Activated CD8-positive, alpha-beta T cell treated with anti-CD3 and anti-CD28 coated beads for 36 hours (primary cell): ENCODE data around the gene SND1. TPM values are rescaled to one million over a fixed set of nuclear protein-coding genes. Genes with fewer than 3 reads are reported as not detected.
A peak's percentile ranks its signal among the peaks of the same experiment; 100 is the strongest.

Experiments
- ATAC-seq: fragments of 200-7000 bp; cut with Tn5 transposase; one replicate; pipeline ENCODE4 v1.10.0; 2021; ENCODE audit warnings: mild to moderate bottlenecking, moderate library complexity
- CTCF ChIA-PET: fragments of 350-600 bp; sonication (Branson Sonifier 250); formaldehyde crosslinking; loops from one replicate; lab custom pipeline; 2021; ENCODE audit warnings: antibody characterized with exemption; lab: Charles Lee
- POLR2A ChIA-PET: fragments of 350-600 bp; sonication (Branson Sonifier 250); formaldehyde crosslinking; loops from one replicate; lab custom pipeline; 2021; ENCODE audit warnings: antibody characterized with exemption; lab: Charles Lee
- DNase-seq: peaks from one replicate; pipeline ENCODE4 v3.0.0-alpha.2; 2020
- H3K27ac Mint-ChIP-seq: one replicate; pipeline ENCODE4 v1.8.0; 2021; ENCODE audit warnings: mild to moderate bottlenecking, mixed read lengths
- H3K27me3 Mint-ChIP-seq: one replicate; pipeline ENCODE4 v1.8.0; 2021; ENCODE audit warnings: mixed read lengths
- H3K36me3 Mint-ChIP-seq: one replicate; pipeline ENCODE4 v1.8.0; 2021; ENCODE audit warnings: low read depth, mixed read lengths
- H3K4me1 Mint-ChIP-seq: one replicate; pipeline ENCODE4 v1.8.0; 2021; ENCODE audit warnings: low read depth, mixed read lengths
- H3K4me3 Mint-ChIP-seq: one replicate; pipeline ENCODE4 v1.8.0; 2021; ENCODE audit warnings: mild to moderate bottlenecking, moderate library complexity, mixed read lengths
- H3K9me3 Mint-ChIP-seq: one replicate; pipeline ENCODE4 v1.8.0; 2021; ENCODE audit warnings: mixed read lengths
- CTCF ChIP-seq: fragments of 200-600 bp; IDR thresholded peaks from one replicate; pipeline ENCODE4 v1.8.0; 2022; ENCODE audit warnings: antibody characterized with exemption, mild to moderate bottlenecking
- intact Hi-C: fragments of 100-400 bp; cut with micrococcal nuclease; formaldehyde crosslinking; loops from one replicate; pipeline ENCODE4 v1.10.0; 2022
- total RNA-seq, 2 experiments: library from RNA; stranded (reverse); gene quantifications; one replicate each; pipeline ENCODE4 v1.2.3, GENCODE V29; 2021

Gene SND1
- total RNA-seq, 2 experiments from 2014 or later: 206 to 208 TPM

- ChIA-PET CTCF (interaction anchor here (1.1 to 2.8 kb wide), 4 partner anchors 11 to 177 kb away, joined by 3 to 6 read pairs (median 4); no protein-coding TSS in a partner anchor), POLR2A (interaction anchor here (0.7 kb wide), 1 partner anchor 448 kb away, joined by 4 read pairs; no protein-coding TSS in a partner anchor)
- peak overlapping the region; percentile 21 for H3K4me3 Mint-ChIP-seq
- ATAC-seq (peak; percentile 24), DNase-seq (peak; percentile 47)
- peaks cover 13% of the 10 kb centered on the region for H3K36me3 Mint-ChIP-seq
- TF ChIP-seq CTCF: no peak
- peaks cover 1% of the 10 kb centered on the region for H3K27me3 Mint-ChIP-seq
- no peak overlapping the region for H3K27ac Mint-ChIP-seq
- intact Hi-C loops: loop anchor here (10.0 kb wide), 1 partner anchor 172 kb away; no protein-coding TSS in a partner anchor
- no peaks in the 10 kb centered on the region for H3K9me3 Mint-ChIP-seq
- H3K4me1 Mint-ChIP-seq: peaks cover 13% of the 10 kb centered on the region
These were observed 380.7 kb downstream of the SND1 start for GRCh38 chr7:128032605-128033235.

GRCh38 chr7:128033246-128033645, 381.3 kb downstream of the SND1 start:
- no peak overlapping the region for H3K27ac Mint-ChIP-seq
- ChIA-PET POLR2A (interaction anchor here (0.7 kb wide), 1 partner anchor 449 kb away, joined by 4 read pairs; no protein-coding TSS in a partner anchor), CTCF (interaction anchor here (1.1 to 2.8 kb wide), 5 partner anchors 10 to 177 kb away, joined by 3 to 6 read pairs (median 4); no protein-coding TSS in a partner anchor)
- TF ChIP-seq CTCF: no peak
- intact Hi-C loops: loop anchor here (10.0 kb wide), 1 partner anchor 172 kb away; no protein-coding TSS in a partner anchor
- no peak overlapping the region for H3K4me3 Mint-ChIP-seq
- peaks cover 1% of the 10 kb centered on the region for H3K27me3 Mint-ChIP-seq
- no peaks in the 10 kb centered on the region for H3K9me3 Mint-ChIP-seq
- ATAC-seq (no peak), DNase-seq (no peak)
- peaks cover 13% of the 10 kb centered on the region for H3K4me1 Mint-ChIP-seq
- peaks cover 13% of the 10 kb centered on the region for H3K36me3 Mint-ChIP-seq

GRCh38 chr7:128034825-128035224, 382.8 kb downstream of the SND1 start:
- no peak overlapping the region for H3K27ac Mint-ChIP-seq
- DNase-seq: no peak
- H3K4me1 Mint-ChIP-seq: peaks cover 13% of the 10 kb centered on the region
- no peak for ATAC-seq
- peaks cover 1% of the 10 kb centered on the region for H3K27me3 Mint-ChIP-seq
- ChIA-PET CTCF (interaction anchor here (0.7 to 2.8 kb wide), 7 partner anchors 8 to 327 kb away, joined by 3 to 13 read pairs (median 4); no protein-coding TSS in a partner anchor), POLR2A (interaction anchor here (0.8 to 1.2 kb wide), 2 partner anchors 9 to 136 kb away, joined by 3 to 4 read pairs; no protein-coding TSS in a partner anchor)
- intact Hi-C loops: loop anchor here (10.0 kb wide), 1 partner anchor 170 kb away; no protein-coding TSS in a partner anchor
- H3K9me3 Mint-ChIP-seq: no peaks in the 10 kb centered on the region
- H3K36me3 Mint-ChIP-seq: peaks cover 3% of the 10 kb centered on the region
- TF ChIP-seq CTCF: no peak
- no peak overlapping the region for H3K4me3 Mint-ChIP-seq

GRCh38 chr7:128035712-128036111, 383.7 kb downstream of the SND1 start:
- Mint-ChIP-seq H3K9me3 (no peaks in the 10 kb centered on the region), H3K36me3 (no peaks in the 10 kb centered on the region), H3K27ac (no peak overlapping the region), H3K27me3 (peaks cover 1% of the 10 kb centered on the region), H3K4me1 (peaks cover 7% of the 10 kb centered on the region), H3K4me3 (no peak overlapping the region)
- CTCF ChIA-PET: interaction anchor here (0.6 to 1.8 kb wide), 5 partner anchors 9 to 177 kb away, joined by 3 to 13 read pairs (median 3); no protein-coding TSS in a partner anchor
- intact Hi-C loops: loop anchor here (10.0 kb wide), 1 partner anchor 169 kb away; no protein-coding TSS in a partner anchor
- TF ChIP-seq CTCF: peak; percentile 15
- POLR2A ChIA-PET: interaction anchor here (1.2 kb wide), 1 partner anchor 135 kb away, joined by 3 read pairs; no protein-coding TSS in a partner anchor
- DNase-seq (no peak), ATAC-seq (no peak)
